Keratinocyte (primary cell): Measurements from ENCODE around the gene TEKT5. TPM values are rescaled to one million over a fixed set of nuclear protein-coding genes. Genes with fewer than 3 reads are reported as not detected.
"Not testable (repeated sequence)": the region's sequence is repeated elsewhere in the genome, so short reads cannot be mapped to it uniquely, and the experiment has no call there.

Experiments
- DNase-seq: peaks from one replicate; pipeline ENCODE4 v3.0.0-alpha.2; 2011; ENCODE audit warnings: low read depth, missing footprints, low spot score
- FAIRE-seq: peaks from 2 replicates; lab custom pipeline; 2011; peaks lifted over from hg19 to GRCh38; lab: Jason Lieb, UNC
- H2AFZ ChIP-seq: 2 replicates; pipeline ENCODE4 v1.6.0; 2012; ENCODE audit warnings: low read length, control low read depth, inconsistent platforms; ENCODE audit not compliant: control insufficient read depth
- H3K27ac ChIP-seq: 2 replicates; pipeline ENCODE4 v1.5.1; 2011; ENCODE audit warnings: low read length; ENCODE audit not compliant: control insufficient read depth, insufficient read depth
- H3K27me3 ChIP-seq: 3 replicates; pipeline ENCODE4 v1.6.0; 2011; ENCODE audit warnings: low read length; ENCODE audit not compliant: control insufficient read depth, insufficient read depth; ENCODE audit errors: extremely low read depth
- H3K36me3 ChIP-seq, 2 experiments: 2 replicates in 1 of 2; 3 replicates in 1 of 2; pipeline ENCODE4 v1.5.1; 2011; ENCODE audit warnings: low read length in 2 of 2, mild to moderate bottlenecking in 1 of 2; ENCODE audit not compliant: control insufficient read depth in 2 of 2, insufficient read depth in 2 of 2; ENCODE audit errors: extremely low read depth in 1 of 2
- H3K4me1 ChIP-seq: 3 replicates; pipeline ENCODE4 v1.5.1; 2011; ENCODE audit warnings: low read length; ENCODE audit not compliant: control insufficient read depth, insufficient read depth; ENCODE audit errors: extremely low read depth
- H3K4me2 ChIP-seq: 3 replicates; pipeline ENCODE4 v1.6.0; 2011; ENCODE audit warnings: low read depth, low read length; ENCODE audit not compliant: control insufficient read depth, insufficient read depth; ENCODE audit errors: extremely low read depth
- H3K4me3 ChIP-seq, 3 experiments: fragments of 200-600 bp in 1 of 3; sonication (generic) in 1 of 3; 2 replicates in 2 of 3; 3 replicates in 1 of 3; pipeline ENCODE4 v1.5.1; 2011 to 2016; ENCODE audit warnings: low read length in 3 of 3, mild to moderate bottlenecking in 3 of 3, control low read depth in 2 of 3, inconsistent platforms in 1 of 3, low read depth in 1 of 3, mixed read lengths in 1 of 3, mixed run types in 1 of 3, moderate library complexity in 1 of 3; ENCODE audit not compliant: control insufficient read depth in 2 of 3, insufficient read depth in 2 of 3; ENCODE audit errors: extremely low read depth in 1 of 3
- H3K79me2 ChIP-seq: 2 replicates; pipeline ENCODE4 v1.6.0; 2012; ENCODE audit warnings: low read length; ENCODE audit not compliant: control insufficient read depth, insufficient read depth
- H3K9ac ChIP-seq: 3 replicates; pipeline ENCODE4 v1.6.0; 2011; ENCODE audit warnings: low read length; ENCODE audit not compliant: control insufficient read depth, insufficient read depth; ENCODE audit errors: extremely low read depth
- H3K9me1 ChIP-seq: 3 replicates; pipeline ENCODE4 v1.6.0; 2011; ENCODE audit warnings: low read length; ENCODE audit not compliant: control insufficient read depth, insufficient read depth; ENCODE audit errors: extremely low read depth
- H3K9me3 ChIP-seq: 2 replicates; pipeline ENCODE4 v1.5.1; 2012; ENCODE audit warnings: low read depth, low read length; ENCODE audit not compliant: control insufficient read depth
- H4K20me1 ChIP-seq: 3 replicates; pipeline ENCODE4 v1.6.0; 2011; ENCODE audit warnings: low read length; ENCODE audit not compliant: control insufficient read depth, insufficient read depth; ENCODE audit errors: extremely low read depth
- EZH2 ChIP-seq: IDR thresholded peaks from one replicate; pipeline ENCODE4 v1.6.1; 2012; ENCODE audit warnings: inconsistent platforms, mild to moderate bottlenecking, low read length, moderate library complexity
- dilution Hi-C: fragments of 300-500 bp; cut with MboI; formaldehyde crosslinking; loops from one replicate; pipeline ENCODE4 v1.7.0; 2020; ENCODE audit warnings: low sequenced_read_pairs; ENCODE audit not compliant: extremely low pct_ligation_motif_present
- polyA plus RNA-seq, 5 experiments: library from polyadenylated mRNA; depleted of rRNA in 3 of 5; stranded (reverse) in 3 of 5; stranded (forward) in 1 of 5; unstranded in 1 of 5; fragments of >200 nt; gene quantifications; 1 replicate in 1 of 5; 2 replicates in 3 of 5; 3 replicates in 1 of 5; pipeline versions ENCODE4 v1.2.1 to v1.2.3, GENCODE V29; 2011 to 2012; ENCODE audit warnings: missing spikeins in 2 of 5, low read depth in 1 of 5, low replicate concordance in 1 of 5
- TF ChIP-seq, protein P1 (sequence below), 3 experiments: IDR thresholded peaks in 1 of 3; conservative IDR thresholded peaks in 1 of 3; optimal IDR thresholded peaks in 1 of 3; 2 replicates in 2 of 3; 3 replicates in 1 of 3; pipeline versions ENCODE3 to v1.5.1; 2011; ENCODE audit warnings: low read length in 3 of 3, mild to moderate bottlenecking in 3 of 3, moderate library complexity in 2 of 3, control low read depth in 1 of 3, inconsistent platforms in 1 of 3; ENCODE audit not compliant: insufficient read depth in 2 of 3; ENCODE audit errors: extremely low read depth in 1 of 3

The TEKT5 gene
- polyA plus RNA-seq, 1 donor (not counting 4 experiments of a cell fraction or from before 2014, with no cell fraction given) = not detected

GRCh38 chr16:10743227-10743609, 48.5 kb upstream of the TEKT5 start:
- peaks cover 0 to 2% of the 10 kb centered on the region in 2 experiments for H3K36me3 ChIP-seq
- H3K4me3 ChIP-seq = peak overlapping the region; percentile 71 to 84 (median 75)
- peak overlapping the region; percentile 92 for H3K27ac ChIP-seq
- H3K9me3 ChIP-seq = no peaks in the 10 kb centered on the region
- no peaks in the 10 kb centered on the region for H3K27me3 ChIP-seq
- H3K79me2 ChIP-seq = no peaks in the 10 kb centered on the region
- H3K9ac ChIP-seq = peak overlapping the region; percentile 96
- dilution Hi-C loops = loop anchor here (25.0 kb wide), 1 partner anchor 169 kb away; no protein-coding TSS in a partner anchor
- DNase-seq (no peak), FAIRE-seq (no peak)
- no peaks in the 10 kb centered on the region for H4K20me1 ChIP-seq
- H3K4me1 ChIP-seq = peaks cover 13% of the 10 kb centered on the region
- H3K4me2 ChIP-seq = peak overlapping the region; percentile 78
- TF ChIP-seq EZH2 = no peak
- TF ChIP-seq, protein P1, sequence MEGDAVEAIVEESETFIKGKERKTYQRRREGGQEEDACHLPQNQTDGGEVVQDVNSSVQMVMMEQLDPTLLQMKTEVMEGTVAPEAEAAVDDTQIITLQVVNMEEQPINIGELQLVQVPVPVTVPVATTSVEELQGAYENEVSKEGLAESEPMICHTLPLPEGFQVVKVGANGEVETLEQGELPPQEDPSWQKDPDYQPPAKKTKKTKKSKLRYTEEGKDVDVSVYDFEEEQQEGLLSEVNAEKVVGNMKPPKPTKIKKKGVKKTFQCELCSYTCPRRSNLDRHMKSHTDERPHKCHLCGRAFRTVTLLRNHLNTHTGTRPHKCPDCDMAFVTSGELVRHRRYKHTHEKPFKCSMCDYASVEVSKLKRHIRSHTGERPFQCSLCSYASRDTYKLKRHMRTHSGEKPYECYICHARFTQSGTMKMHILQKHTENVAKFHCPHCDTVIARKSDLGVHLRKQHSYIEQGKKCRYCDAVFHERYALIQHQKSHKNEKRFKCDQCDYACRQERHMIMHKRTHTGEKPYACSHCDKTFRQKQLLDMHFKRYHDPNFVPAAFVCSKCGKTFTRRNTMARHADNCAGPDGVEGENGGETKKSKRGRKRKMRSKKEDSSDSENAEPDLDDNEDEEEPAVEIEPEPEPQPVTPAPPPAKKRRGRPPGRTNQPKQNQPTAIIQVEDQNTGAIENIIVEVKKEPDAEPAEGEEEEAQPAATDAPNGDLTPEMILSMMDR (optimal IDR thresholded peaks at IDR 0.05 in 1 of 3, IDR thresholded peaks at IDR 0.05 in 1 of 3, conservative IDR thresholded peaks at IDR 0.05 in 1 of 3; ENCODE audit: extremely low read depth in 1 of 3, insufficient read depth in 2 of 3, low read length in 3 of 3) = no peak
- H2AFZ ChIP-seq = peak overlapping the region; percentile 96
- H3K9me1 ChIP-seq = no peaks in the 10 kb centered on the region

DNA sequence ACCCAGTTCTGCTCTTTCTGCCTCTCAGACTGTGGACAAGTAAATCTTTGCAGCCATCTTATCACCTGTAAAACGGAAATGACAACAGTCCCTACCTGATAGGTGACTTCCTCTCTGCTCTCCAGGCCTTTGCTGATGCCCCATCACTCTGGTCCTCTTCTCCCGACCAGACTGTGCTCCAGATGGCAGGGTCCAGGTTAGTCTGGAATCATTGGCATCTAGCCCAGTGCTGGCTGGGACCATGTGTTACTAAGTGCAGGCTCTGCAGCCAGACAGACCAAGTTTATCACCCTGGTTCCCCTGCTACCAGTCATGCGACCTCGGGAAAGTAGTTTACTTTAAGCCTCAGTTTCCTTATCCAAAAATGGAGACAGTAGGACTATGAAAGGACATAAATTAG, 47.1 kb upstream of the TEKT5 start:
- H3K4me1 ChIP-seq = peaks cover 14% of the 10 kb centered on the region
- dilution Hi-C loops = loop anchor here (25.0 kb wide), 1 partner anchor 170 kb away; no protein-coding TSS in a partner anchor
- FAIRE-seq = no peak

DNA sequence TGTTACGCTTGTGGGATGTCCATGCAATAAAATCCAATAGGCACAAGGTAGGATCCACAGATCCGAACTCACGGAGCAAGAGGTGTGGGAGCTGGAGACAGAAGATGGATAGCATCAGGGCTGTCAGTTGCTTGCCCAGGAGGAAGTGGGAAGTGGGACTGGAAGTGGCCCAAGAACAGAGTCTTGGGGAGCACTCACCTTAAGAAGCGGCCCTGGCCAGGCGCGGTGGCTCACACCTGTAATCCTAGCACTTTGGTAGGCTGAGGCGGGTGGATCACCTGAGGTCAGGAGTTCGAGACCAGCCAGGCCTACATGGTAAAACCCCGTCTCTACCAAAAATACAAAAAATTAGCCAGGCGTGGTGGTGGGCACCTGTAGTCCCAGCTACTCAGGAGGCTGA, 46.5 kb upstream of the TEKT5 start:
- H3K4me3 ChIP-seq, DNase-seq, H3K9me3 ChIP-seq, H3K9ac ChIP-seq, H4K20me1 ChIP-seq, H3K79me2 ChIP-seq, H3K36me3 ChIP-seq, H3K9me1 ChIP-seq, H2AFZ ChIP-seq, H3K4me2 ChIP-seq, H3K27me3 ChIP-seq, FAIRE-seq, H3K27ac ChIP-seq: not testable (repeated sequence)
- H3K4me1 ChIP-seq = peaks cover 14% of the 10 kb centered on the region
- dilution Hi-C loops = loop anchor here (25.0 kb wide), 1 partner anchor 171 kb away; no protein-coding TSS in a partner anchor

More for the DNA sequence above, 47.1 kb upstream of the TEKT5 start:
- no peaks in the 10 kb centered on the region for H3K36me3 ChIP-seq
- no peak overlapping the region for H3K9ac ChIP-seq
- H3K4me3 ChIP-seq = no peak overlapping the region
- H3K4me2 ChIP-seq = no peak overlapping the region
- no peaks in the 10 kb centered on the region for H3K9me3 ChIP-seq
- no peak for DNase-seq
- no peak overlapping the region for H3K27ac ChIP-seq
- no peaks in the 10 kb centered on the region for H3K27me3 ChIP-seq
- TF ChIP-seq, protein P1 (optimal IDR thresholded peaks at IDR 0.05 in 1 of 3, IDR thresholded peaks at IDR 0.05 in 1 of 3, conservative IDR thresholded peaks at IDR 0.05 in 1 of 3; ENCODE audit: extremely low read depth in 1 of 3, insufficient read depth in 2 of 3, low read length in 3 of 3) = no peak
- TF ChIP-seq EZH2 = no peak
- H4K20me1 ChIP-seq = no peaks in the 10 kb centered on the region
- H2AFZ ChIP-seq = no peak overlapping the region
- no peaks in the 10 kb centered on the region for H3K79me2 ChIP-seq
- H3K9me1 ChIP-seq = no peaks in the 10 kb centered on the region
